ENCODE measurements around the gene FGF2.
"Not testable (repeated sequence)": the region's sequence is repeated elsewhere in the genome, so short reads cannot be mapped to it uniquely, and the experiment has no call there.

Gene FGF2

DNA sequence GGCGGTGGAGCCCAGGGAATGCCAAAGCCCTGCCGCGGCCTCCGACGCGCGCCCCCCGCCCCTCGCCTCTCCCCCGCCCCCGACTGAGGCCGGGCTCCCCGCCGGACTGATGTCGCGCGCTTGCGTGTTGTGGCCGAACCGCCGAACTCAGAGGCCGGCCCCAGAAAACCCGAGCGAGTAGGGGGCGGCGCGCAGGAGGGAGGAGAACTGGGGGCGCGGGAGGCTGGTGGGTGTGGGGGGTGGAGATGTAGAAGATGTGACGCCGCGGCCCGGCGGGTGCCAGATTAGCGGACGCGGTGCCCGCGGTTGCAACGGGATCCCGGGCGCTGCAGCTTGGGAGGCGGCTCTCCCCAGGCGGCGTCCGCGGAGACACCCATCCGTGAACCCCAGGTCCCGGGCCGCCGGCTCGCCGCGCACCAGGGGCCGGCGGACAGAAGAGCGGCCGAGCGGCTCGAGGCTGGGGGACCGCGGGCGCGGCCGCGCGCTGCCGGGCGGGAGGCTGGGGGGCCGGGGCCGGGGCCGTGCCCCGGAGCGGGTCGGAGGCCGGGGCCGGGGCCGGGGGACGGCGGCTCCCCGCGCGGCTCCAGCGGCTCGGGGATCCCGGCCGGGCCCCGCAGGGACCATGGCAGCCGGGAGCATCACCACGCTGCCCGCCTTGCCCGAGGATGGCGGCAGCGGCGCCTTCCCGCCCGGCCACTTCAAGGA lies at the start of gene FGF2:
FGF2 (plus strand) TSS at position 279 of the 705 bp plus-strand sequence; CDS start at position 623, 344 bp downstream.
- peak; percentile 93 for DNase-seq (ENCODE audit: low spot score)

DNA sequence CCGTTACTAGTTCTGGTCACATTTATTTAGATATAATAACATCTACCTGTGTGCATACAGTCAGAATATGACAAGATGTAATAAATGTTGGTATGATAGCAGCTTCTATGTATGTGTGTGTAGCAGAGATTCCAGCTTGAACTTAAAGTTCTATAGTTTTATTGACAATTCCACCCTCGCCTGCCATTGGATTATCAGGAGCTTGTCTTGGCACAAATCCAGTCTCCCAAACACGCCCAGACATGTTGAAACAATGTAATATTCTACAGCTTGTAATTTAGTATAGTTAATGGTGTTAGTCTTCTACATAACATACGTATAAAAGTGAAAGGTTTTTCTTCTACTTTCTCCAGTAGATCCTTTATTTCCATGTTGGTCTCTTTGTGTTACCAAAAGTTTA lies 49.7 kb upstream of the FGF2 start:
- no peak for DNase-seq (ENCODE audit: low spot score)

DNA sequence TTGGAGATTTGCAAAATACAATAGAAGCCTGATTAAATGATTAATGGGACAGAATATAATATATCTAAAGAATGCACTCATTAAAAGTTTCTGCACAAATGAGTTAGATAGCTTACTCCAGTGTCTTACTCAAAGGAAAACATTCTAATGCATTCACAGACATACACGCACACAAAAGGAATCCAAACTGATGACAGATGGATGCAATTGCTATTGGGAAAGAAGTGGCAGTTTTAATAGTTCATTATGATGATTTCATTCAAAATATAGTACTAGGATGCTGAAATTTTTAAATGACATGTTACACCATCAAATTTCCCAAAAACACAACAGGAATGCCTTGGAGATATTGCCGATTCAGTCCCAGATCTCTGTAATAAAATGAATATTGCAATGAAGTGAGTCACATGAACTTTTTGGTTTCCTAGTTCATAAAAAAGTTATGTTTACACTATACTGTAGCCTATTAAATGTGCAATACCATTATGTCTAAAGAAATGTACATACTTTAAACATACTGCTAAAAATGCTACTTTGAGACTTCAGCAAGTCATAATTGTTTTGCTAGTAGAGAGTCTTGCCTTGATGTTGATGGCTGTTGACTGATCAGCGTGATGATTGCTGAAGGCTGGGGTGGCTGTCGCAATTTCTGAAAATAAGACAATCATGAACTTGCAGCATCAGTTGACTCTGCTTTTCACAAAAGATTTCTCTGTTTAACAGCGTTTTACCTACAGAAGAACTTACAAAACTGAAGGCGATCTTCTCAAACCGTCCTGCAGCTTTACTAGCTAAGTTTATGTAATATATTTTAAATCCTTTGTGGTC lies 48.6 kb upstream of the FGF2 start:
- peak; percentile 69 for DNase-seq (ENCODE audit: low spot score)

DNA sequence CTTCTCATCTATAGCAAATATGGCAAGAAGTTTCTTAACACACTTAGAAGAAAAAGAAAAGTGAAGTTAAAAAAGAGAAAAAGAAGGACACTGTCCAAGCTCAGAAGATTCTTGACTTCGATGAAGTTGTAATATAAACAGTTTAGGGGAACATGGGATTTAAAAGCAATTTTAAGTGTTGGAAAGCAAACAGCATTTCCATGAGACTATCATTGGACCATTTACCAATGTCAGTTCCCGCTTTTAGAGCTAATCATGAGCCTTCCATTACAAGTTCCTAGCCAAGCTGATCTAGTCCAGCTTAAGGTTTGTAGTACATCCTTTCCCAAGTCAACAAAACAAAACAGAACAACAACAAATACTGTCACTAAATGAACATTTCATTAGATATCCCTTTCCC lies 45.1 kb upstream of the FGF2 start:
- DNase-seq (ENCODE audit: low spot score) = no peak

DNA sequence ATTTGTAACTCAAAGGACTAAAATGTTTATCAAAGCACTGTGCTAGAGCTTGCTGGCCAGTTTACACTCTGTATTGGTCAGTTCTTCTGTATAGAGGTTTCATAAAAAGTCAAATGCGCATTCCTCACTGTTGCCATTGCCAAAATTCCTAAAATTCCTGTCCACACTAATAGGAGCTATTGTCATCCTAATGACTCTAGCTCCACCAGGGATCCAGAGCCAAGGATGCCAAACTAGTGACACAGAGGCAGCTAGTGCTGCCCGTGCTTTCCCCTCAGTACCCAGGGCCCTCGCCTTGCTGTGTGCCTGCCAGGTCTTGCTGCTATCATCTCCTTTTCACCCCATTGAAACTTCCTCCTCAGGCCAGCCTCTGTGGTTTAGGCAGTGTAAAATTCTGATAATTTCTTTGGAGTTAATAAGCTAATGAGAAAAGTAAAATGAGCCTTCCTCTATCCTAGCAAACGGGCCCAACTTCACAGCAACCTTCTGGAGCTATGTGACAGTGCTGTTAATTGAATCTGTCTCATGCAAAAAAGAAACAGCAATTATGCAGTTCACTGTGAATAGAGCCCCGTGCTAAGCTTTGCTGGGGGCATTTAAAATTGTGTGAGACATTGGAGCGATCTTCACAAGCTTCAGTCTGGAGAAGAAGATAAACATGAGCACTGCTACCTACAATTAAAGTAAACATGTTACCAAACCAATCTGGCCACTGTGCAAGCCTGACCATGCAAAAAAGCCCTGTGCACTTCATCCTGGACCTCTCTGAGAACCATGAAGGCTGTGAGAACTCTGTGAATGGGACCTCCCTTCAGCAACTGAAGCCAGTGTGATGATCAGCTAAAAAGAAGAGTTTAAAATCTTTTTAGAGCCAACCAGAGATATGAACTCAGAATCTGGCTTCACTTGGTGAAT lies 43.1 kb upstream of the FGF2 start:
- peak; percentile 93 for DNase-seq (ENCODE audit: low spot score)

DNA sequence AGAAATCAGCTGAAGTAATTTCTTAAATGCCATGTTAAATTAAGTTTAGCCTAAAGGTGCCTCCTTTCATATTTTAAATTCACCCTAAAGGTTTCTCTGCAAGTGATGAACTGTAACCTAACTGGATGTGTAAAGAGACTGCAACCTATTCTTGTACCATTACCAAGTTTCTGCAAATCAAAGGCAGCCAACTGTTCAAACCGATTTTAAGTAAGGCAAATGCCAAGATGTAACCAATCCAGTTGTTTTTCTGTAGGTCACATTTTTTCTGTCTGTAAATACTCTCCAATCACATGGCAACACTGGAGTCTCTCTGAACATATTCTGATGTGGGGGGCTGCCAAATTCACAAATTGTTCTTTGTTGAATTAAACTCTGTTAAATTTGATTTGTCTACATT lies 42.4 kb upstream of the FGF2 start:
- no peak for DNase-seq (ENCODE audit: low spot score)

DNA sequence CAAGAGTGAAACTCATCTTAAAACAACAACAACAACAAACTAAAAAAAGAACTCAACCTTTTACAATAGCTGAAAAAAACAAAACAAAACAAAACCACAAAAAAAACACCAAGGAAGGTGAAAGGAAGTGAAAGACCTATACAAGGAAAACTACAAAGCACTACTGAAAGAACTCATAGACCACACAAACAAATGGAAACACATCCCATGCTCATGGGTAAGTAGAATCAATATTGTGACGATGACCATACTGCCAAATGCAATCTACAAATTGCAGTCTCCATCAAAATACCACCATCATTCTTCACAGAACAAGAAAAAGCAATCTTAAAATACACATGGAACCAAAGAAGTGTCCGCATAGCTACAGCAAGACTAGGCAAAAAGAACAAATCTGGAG lies 41.5 kb upstream of the FGF2 start:
- DNase-seq (ENCODE audit: low spot score) = no peak

DNA sequence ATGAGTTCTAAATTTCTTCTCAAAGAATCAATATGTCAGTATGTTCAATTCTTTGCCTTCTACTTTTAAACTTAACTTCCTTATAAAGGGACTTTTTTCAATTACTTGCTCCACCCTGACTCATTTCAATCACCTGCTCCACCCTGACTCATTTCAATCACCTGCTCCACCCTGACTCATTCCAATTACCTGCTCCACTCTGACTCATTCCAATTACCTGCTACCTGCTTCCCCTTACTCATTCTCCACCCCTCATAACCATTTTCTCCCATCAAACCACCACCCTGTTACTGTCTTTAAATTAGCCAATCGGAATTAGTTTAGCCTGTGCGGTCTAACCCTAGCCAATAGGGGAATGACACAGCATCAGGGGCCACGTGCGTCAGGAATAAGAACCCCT lies 40.3 kb upstream of the FGF2 start:
- DNase-seq (ENCODE audit: low spot score) = not testable (repeated sequence)

DNA sequence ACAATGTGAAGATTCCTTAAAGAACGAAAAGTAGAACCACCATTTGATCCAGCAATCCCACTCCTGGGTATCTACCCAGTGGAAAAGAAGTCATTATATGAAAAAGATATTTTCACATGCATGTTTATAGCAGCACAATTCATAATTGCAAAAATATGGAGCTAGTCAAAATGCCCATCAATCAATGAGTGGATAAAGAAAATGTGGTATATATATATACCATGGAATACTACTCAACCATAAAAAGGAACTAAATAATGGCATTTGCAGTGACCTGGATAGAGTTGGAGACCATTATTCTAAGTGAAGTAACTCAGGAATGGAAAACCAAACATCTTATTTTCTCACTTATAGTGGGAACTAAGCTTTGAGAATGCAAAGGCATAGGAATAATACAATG lies 39.7 kb upstream of the FGF2 start:
- DNase-seq (ENCODE audit: low spot score) = not testable (repeated sequence)

DNA sequence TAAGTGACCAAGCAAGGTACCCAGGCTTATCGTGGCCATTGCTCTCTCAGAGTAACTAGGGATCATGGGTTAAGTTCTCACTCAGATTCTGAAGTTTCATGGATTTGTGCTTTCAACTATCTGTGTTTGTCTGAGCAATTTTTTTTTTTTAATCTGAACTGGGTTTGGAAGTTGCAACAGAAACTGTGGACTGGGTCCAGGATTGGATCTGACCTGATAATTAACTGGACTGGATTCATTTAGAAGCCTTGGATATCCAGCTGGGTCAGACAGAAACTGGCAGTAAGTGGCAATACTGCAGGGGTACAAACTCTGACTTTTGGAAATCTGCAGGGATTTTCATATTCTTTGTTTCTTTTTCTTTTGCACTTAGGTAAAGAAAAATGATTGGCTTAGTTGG lies 38.7 kb upstream of the FGF2 start:
- peak; percentile 27 for DNase-seq (ENCODE audit: low spot score)

DNA sequence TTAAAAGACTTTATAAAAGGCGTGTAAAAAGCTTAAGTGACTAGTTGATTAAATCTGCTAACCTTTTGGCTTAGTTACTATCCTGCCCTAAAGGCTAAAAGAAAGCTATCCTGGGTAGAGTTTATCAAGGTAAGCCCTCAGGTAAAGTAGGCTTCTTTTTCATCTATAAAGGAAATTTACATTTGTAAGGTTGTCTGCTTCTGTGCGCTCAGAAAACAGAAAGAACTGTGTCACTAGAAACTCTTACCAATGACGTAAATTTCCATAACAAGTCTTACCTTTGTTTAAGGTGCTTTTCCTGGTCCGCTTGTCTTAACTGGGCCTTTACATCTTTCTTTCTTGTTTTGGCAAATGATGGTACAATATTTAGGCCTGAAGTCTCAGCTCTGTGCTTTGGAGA lies 37.7 kb upstream of the FGF2 start:
- DNase-seq (ENCODE audit: low spot score) = no peak

DNA sequence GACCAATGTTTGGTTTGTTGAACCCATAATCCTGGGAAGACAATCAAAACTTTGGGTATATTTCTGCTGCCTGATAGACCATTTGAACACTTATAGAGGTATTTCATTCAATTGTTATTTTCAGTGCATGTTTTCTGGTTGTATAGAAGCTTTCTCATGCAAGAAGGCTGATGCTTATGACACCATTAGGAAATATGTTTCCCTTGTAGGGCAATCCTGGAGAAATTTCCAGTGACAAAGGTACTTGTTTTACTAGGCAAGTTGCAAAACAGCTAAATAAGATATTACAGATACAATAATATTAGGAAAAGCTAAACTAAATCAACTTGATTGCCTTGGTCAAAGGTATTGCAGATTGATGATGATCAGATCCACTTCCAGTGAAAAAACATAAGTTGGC lies 32.8 kb upstream of the FGF2 start:
- DNase-seq (ENCODE audit: low spot score) = no peak

DNA sequence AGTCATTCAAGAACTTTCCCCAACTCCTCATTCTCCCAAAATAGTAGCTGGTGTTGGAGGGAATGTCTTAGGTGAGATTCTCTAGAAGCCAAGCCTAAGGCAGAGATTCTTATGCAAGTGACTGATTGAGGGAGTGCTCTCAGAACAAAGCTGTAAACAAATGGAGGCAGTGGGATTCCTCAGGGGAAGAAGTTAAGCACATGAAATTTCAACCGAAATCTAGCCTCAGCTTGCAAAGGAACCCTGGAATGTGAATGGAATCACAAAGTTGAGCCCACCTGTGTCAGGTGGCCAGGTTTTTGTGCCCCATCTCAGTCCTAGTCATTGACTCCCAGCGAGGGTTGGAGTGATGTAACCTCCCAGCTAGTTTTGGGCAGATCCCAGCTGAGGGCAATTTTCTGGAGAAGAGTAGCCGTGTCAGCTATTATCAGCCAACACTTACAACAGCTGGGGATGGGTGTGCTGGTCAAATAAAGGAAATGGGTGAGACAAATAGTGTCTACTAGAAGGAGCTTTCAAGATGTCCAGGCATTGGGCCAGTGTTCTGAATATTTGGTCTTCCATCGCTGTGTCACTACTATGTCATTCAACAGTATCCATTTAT lies 29.7 kb upstream of the FGF2 start:
- peak; percentile 51 for DNase-seq (ENCODE audit: low spot score)

DNA sequence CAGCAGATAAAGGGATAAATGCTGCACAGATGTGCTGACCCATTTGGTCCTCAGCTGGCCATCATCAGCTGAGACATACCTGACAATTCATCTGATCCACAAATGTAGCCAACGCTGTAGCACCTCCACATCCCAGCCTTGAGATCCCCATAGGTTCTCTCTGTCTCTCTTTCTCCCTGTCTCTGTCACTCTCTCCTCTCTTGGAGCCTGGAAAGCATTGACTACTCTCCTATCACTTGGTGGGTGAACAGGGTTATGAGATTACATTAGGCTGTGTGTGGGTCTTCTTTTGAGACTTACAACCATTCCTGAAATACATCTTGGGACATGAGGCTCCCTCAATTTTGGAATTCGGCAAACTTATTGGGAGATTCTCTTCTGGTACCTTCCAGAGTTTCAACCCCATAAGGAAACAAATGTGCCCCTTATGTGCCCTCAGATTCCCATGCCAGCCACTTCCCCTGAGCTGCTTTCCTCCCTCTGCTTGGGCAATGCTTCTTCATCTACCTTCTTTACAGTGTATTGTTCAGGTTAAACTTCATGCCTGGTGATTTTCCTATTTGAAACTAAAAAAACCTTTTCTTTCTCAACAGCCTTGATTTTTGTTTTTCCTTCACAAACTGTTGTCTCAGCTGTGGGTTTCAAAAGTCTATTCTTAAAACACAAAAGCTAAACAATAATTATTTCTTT lies 29.1 kb upstream of the FGF2 start:
- no peak for DNase-seq (ENCODE audit: low spot score)

DNA sequence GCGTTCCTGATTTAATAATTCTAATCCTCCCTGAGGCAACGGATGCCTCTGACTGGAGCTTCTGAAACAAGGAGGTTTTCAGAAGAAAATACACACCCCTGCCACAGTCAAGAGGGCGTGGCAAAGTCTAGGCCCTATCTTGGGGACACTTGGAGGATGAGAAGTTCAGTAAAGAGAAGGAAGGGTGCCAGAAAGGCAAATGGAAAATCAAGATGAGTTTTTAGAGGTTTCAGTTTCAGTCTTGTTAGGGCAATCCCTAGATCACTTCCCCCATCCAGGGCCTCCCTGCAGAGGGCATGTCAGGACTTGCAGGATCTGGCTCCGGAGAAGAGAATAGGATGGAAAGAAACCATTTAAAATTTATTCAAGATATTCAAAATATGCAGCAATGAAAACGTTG lies 28.5 kb upstream of the FGF2 start:
- DNase-seq (ENCODE audit: low spot score) = peak; percentile 87

DNA sequence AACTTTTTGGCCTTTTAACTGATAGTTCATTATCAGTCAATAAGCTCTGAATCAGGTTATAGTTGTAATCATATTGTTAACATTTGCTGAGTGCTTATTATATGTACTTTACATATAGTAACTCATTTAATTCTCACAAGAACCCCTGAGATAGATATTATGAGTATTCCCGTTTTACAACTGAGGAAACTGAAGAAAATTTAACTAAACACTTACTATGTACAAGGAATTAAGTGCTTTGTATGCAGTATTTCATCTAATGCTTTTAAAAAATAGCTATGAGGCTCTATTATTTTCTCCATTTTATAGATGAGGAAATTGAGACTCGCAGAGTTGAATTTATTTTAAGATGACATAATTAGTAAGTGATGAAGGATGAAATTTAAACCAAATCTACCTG lies 27.7 kb upstream of the FGF2 start:
- no peak for DNase-seq (ENCODE audit: low spot score)

DNA sequence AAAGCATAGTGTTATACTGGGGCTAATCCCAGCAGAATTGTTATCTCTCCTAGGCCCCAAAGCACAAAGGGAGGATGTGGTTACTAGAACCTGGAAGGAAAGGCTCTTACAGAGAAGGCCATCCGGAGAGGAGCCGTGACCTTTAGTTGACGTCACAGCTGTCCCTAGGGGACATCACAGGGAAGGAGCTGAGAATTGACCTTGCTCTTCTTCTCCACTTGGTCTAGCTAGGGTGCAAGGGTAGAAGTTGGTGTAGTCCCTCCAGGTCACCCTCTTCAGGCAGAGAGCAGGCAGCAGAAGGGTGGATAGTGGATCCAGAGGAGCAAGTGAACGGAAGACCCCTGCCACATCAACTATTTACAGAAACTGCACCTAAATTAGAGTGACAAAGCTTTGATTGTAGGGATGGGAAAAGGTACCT lies 22.8 kb upstream of the FGF2 start:
- no peak for DNase-seq (ENCODE audit: low spot score)

DNA sequence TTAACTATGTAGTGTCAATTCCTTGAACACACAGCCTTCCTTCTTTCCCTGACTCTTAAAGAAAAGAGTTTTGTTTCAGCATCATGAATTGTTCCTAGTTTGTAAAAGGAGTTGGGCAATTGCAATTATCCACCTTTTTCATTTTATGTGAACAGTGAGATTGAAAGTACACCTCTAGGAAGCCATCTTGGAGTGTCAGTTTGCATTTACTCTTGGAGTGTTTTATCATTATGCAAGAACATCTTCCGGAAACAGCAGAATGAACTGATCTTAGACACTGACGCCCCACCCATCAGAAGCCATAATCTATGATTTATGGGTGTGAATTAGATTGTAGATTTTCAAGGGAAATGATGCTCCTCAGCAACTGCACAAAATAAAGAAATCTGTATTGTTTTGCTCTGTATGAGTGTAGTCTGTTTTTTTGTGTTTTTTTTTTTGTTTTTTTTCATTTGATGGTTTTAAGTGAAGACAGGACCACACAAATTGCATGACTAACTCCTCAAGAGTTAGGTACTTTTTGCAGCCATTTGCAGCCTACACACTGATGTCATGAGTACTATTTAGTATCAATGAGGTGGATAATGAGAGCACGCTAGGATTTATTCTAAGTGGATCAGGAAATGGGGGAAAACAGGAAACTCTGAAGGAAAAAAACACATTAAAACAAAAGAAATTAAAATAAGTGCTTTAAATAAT lies 19.5 kb upstream of the FGF2 start:
- no peak for DNase-seq (ENCODE audit: low spot score)

DNA sequence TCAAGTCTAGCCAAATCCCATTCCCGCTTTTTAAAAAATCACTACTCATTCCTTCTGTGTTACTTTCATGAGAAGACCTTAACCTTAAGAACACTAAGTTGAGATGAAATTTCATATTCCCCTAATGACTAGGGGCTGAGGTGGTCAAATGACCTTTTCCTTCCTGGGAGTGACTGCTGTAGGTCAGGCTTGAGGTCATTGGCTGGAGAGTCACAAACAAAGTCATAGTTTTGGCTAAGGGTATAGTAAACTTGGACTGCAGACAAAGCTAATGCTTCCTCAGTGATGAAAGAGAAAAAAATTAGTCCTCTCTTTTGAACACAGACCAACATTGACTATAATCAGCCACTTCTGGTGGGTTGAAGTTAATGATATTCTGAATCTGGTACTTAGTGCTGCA lies 16.0 kb upstream of the FGF2 start:
- no peak for DNase-seq (ENCODE audit: low spot score)

DNA sequence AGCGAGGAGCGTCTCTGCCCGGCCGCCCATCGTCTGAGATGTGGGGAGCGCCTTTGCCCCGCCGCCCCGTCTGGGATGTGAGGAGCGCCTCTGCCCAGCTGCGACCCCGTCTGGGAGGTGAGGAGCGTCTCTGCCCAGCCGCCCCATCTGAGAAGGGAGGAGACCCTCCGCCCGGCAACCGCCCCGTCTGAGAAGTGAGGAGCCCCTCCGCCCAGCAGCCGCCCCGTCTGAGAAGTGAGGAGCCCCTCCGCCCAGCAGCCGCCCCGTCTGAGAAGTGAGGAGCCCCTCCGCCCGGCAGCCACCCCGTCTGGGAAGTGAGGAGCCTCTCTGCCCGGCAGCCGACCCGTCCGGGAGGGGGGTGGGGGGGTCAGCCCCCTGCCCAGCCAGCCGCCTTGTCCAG lies 14.8 kb upstream of the FGF2 start:
- not testable (repeated sequence) for DNase-seq (ENCODE audit: low spot score)

DNA sequence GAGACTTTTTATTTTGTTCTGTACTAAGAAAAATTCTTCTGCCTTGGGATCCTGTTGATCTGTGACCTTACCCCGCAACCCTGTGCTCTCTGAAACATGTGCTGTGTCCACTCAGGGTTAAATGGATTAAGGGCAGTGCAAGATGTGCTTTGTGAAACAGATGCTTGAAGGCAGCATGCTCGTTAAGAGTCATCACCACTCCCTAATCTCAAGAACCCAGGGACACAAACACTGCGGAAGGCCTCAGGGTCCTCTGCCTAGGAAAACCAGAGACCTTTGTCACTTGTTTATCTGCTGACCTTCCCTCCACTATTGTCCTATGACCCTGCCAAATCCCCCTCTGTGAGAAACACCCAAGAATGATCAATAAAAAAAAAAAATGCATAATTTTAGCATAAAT lies 13.8 kb upstream of the FGF2 start:
- not testable (repeated sequence) for DNase-seq (ENCODE audit: low spot score)

All from GM03348 (cell line).